Medulla oblongata (tissue), 1 donor: Measurements from ENCODE around the gene SPATA2L.
A peak's percentile ranks its signal among the peaks of the same experiment; 100 is the strongest.
"Not testable (repeated sequence)": the region's sequence is repeated elsewhere in the genome, so short reads cannot be mapped to it uniquely, and the experiment has no call there.

Source experiments
- DNase-seq: peaks from one replicate; pipeline ENCODE4 v3.0.0-alpha.2; 2015; ENCODE audit errors: extremely low spot score

The SPATA2L gene

GRCh38 chr16:89690392-89690901 lies 11.1 kb downstream of the SPATA2L start:
- no peak for DNase-seq

- not testable (repeated sequence) for DNase-seq
Measured at GRCh38 chr16:89689621-89690020, 11.9 kb downstream of the SPATA2L start.

DNA sequence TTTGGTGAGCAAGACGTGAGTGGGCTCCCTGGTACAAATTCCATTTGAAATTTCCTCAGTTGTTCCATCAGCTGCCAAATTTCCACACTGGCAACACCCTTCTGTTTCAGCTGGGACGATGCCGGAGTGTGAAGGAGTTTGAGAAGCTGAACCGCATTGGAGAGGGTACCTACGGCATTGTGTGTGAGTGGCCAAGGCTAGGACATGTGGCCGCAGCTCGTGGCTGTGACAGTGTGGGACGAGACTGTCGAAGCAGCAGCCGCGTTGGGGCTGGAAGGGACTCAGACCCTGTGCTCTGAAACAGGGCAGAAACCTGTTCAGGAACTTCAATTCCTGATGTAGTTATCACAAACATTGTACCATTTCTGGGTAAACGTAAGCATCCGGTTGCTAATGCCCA lies 12.4 kb downstream of the SPATA2L start:
- DNase-seq: no peak

GRCh38 chr16:89688395-89688794 lies 13.1 kb downstream of the SPATA2L start:
- no peak for DNase-seq

- DNase-seq: no peak
Measured at GRCh38 chr16:89687092-89687940, 14.2 kb downstream of the SPATA2L start.

DNA sequence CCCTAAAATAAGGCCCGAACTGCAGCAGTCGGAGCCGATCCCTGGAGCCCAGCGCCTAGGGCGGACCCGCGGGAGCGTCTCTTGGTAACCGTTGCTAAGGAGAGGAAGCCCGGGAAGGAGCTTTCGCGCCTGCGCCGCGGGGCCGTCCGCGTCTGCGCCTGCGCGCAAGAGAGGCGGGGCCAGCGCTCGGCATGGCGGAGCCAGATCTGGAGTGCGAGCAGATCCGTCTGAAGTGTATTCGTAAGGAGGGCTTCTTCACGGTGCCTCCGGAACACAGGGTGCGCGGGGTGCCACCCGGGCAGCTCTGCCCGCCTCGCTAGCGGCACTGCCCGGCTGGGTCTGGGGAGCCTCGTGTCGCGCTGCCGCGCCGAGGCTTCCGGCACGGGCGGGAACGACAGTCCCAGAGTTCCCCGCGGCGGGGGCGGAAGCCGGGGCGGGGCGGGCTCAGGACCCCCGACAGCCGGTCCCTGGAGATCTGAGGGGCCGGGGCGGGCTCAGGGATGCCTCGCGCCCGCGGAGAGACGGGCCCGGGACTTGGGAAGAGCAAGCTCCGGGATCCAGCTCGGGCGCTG lies 14.9 kb downstream of the SPATA2L start, which contains the start of gene CDK10:
CDK10 (plus strand) TSS at position 170 of the 572 bp plus-strand sequence; CDS start at position 192, 22 bp downstream.
- peak; percentile 87 for DNase-seq

DNA sequence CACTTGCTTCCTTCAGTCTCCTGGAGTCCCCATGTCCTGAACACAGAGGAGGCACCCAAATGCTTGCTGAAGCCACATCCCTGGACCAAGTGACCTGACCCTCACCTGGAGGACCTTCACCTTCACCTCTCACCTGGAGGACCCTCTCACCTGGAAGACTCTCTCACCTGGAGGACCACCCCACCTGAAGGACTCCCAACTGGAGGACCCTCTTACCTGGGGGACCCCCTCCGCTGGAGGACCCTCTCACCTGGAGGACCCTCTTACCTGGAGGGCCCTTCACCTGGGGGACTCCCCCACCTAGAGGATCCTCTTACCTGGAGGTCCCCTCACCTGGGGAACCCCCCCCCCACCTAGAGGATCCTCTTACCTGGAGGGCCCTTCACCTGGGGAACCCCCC lies 15.6 kb downstream of the SPATA2L start:
- DNase-seq: no peak

GRCh38 chr16:89678258-89678657 lies 23.2 kb downstream of the SPATA2L start:
- DNase-seq: no peak

DNA sequence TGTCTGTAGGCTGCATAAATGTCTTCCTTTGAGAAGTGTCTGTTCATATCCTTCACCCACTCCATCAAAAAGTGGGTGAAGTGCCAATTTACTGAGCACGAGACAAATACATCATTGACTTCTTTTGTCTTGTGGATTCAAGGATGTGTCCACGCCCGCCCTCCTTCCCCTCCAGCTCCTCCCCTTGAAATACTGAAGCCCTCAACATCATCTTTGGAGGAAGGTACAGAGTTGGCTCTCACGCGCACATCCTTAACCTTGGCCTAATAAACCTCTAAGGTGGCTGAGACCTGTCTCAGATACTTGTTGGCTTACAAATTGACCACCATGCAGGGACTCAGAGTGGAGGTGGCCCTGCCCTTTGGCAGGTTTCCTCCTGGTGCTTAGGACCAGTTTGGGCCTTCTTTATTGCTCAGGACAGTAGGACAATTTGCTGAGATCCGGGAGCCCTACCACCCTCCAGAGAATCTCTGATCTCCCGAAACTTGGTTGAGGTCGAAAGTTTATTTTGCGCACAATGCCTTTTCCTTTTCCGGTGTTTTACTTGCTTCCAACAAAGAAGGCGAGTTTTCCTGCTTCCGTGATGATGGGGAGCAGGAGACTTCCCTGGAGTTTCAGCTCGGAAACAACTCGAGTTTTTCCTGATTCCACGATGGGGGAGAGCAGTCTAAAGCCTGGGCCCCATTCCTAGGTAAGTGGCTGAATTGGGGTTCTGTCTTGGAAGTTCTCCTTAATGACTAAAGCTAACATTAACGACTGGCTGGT lies 29.1 kb downstream of the SPATA2L start:
- no peak for DNase-seq

GRCh38 chr16:89671565-89671964 lies 29.9 kb downstream of the SPATA2L start:
- DNase-seq: not testable (repeated sequence)

GRCh38 chr16:89670496-89671431 lies 30.7 kb downstream of the SPATA2L start:
- DNase-seq: peak; percentile 30

GRCh38 chr16:89669755-89670154 lies 31.8 kb downstream of the SPATA2L start:
- no peak for DNase-seq

GRCh38 chr16:89668790-89669158 lies 32.7 kb downstream of the SPATA2L start:
- no peak for DNase-seq

DNA sequence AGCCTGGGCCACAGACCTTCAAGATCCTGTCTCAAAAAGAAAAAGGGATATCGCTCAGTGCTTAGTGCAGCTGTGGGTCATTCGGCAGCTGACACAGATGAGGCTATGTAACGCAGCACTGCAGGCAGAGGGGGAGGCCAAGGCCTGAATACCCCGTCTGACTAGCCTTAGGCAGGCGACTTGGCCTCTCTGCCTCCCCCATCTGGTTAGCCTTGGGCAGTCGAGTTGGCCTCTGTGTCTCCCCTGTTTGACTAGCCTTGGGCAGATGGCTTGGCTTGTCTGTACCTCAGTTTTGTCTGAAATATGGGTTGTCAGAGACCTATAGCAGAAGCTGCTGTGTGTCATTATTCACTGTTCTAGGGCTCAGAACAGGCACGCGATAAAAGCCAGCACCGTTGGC lies 33.9 kb downstream of the SPATA2L start:
- no peak for DNase-seq

DNA sequence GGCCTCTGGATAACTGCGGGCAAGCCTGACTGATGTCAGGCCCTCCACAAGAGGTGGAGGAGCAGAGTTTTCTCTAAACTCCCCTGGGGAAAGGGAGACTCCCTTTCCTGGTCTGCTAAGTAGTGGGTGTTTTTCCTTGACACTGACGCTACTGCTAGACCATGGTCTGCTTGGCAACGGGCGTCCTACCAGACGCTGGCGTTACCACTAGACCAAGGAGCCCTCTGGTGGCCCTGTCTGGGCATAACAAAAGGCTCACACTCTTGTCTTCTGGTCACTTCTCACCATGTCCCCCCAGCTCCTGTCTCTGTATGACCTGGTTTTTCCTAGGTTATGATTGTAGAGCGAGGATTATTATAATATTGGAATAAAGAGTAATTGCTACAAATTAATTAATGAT lies 34.5 kb downstream of the SPATA2L start:
- DNase-seq: peak; percentile 10

GRCh38 chr16:89664238-89664637 lies 37.3 kb downstream of the SPATA2L start:
- not testable (repeated sequence) for DNase-seq

DNA sequence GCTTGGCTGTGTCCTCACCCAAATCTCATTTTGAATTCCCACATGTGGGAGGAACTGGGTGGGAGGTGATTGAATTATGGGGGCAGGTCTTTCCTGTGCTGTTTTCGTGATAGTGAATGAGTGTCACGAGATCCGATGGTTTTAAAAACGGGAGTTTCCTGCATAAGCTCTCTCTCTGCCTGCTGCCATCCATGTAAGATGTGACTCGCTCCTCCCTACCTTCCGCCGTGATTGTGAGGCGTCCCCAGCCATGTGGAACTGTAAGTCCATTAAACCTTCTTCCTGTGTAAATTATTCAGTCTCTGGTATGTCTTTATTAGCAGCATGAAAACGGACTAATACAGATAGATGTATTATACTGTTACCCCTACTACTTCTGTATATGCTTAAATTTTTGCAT lies 40.3 kb downstream of the SPATA2L start:
- DNase-seq: no peak

- no peak for DNase-seq
Measured at GRCh38 chr16:89660146-89660545, 41.4 kb downstream of the SPATA2L start.

GRCh38 chr16:89658221-89658879 lies 43.2 kb downstream of the SPATA2L start:
- DNase-seq: no peak

DNA sequence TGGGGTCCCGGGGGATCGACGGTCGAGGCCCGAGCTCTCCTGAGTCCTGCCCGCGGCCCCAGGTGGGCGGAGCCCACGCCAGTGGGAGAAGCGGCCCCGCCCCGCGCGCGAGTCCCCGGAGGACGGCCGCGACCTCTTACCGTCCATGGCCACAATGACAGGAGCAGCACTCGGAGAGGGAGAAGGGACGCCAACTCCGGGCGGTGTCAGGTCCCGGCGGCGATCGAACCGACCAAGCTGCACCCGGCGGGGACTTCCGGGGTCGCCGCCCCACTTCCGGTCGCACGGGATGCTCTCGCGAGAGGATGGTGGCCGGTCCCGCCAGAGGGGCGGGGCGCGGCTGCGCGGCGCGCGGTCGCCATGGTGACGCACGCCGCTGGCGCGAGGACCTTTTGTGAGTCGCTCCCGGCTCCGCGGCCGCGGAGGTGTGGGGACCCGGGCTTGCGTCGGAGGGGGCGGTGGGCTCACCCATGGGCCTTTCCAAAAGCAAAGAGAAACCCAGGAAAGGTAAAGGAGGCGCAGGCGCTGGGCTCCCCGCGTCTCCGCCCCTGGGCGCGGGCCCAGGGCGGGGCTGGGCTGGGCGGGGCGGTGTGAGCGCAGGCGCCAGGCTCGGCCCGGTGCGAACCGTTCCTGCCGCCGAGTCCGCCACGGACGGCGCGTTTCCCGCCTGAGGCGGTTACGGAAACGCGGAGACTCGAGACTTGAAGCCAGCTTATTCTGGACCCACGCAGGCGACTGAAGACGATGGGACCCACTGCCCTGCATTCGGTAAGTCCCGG lies 43.9 kb downstream of the SPATA2L start, which contains the start of the genes CHMP1A and SPATA33:
CHMP1A (minus strand) TSS at position 267 of the 779 bp plus-strand sequence; CDS start at position 147, 120 bp downstream.
SPATA33 (plus strand) TSS at position 395 of the 779 bp plus-strand sequence; CDS start at position 471, 76 bp downstream.
- peak; percentile 90 for DNase-seq
